K562 (cell line): ENCODE data around the gene NCAPD2. TPM values are rescaled to one million over a fixed set of nuclear protein-coding genes. Genes with fewer than 3 reads are reported as not detected.

ENCODE experiments used
- KLF1 ChIP-seq: fragments of 450-650 bp; IDR thresholded peaks from 2 replicates; pipeline ENCODE4 v1.6.1; 2016; ENCODE audit warnings: missing genetic modification characterization, missing compliant biosample characterization
- PHF8 ChIP-seq: fragments of 200-600 bp; sonication (generic); IDR thresholded peaks from 2 replicates; pipeline ENCODE4 v1.6.1; 2012; ENCODE audit warnings: mixed run types, mild to moderate bottlenecking, inconsistent platforms, low read length, moderate library complexity, borderline replicate concordance
- SPI1 ChIP-seq: IDR thresholded peaks from 2 replicates; pipeline ENCODE4 v1.6.1; 2011; ENCODE audit warnings: low read depth, low read length, control low read depth, borderline replicate concordance
- ZNF407 ChIP-seq: fragments of 450-650 bp; IDR thresholded peaks from 2 replicates; pipeline ENCODE4 v1.6.1; 2016; ENCODE audit warnings: low read depth
- polyA plus RNA-seq, 8 experiments: library from polyadenylated mRNA; depleted of rRNA in 4 of 8; stranded (reverse) in 5 of 8; unstranded in 3 of 8; fragments of >200 nt; fragmentation: Nextera tagmentation in 2 of 8; fragmentation: Illumina TruSeq in 1 of 8; extraction: Ambion mirVana in 2 of 8; extraction: Trizol in 1 of 8; gene quantifications; 2 replicates each; pipeline versions ENCODE4 v1.2.1 to v1.2.3, GENCODE V29; 2011 to 2014; ENCODE audit warnings: inconsistent platforms in 1 of 8, missing spikeins in 1 of 8
- total RNA-seq, 7 experiments: library from RNA; depleted of rRNA in 6 of 7; stranded (reverse); fragments of >200 nt in 6 of 7; fragmentation: Illumina TruSeq in 2 of 7; extraction: Trizol in 2 of 7; gene quantifications; 2 replicates each; pipeline versions ENCODE4 v1.2.1 to v1.2.3, GENCODE V29; 2011 to 2021; ENCODE audit warnings: low replicate concordance in 1 of 7

Gene NCAPD2
- total and polyA plus RNA-seq, 9 of the 15 experiments (the other 6 are each of a cell fraction or from before 2014, with no cell fraction given) = 16.9 to 93.7 (median 68.3) TPM

GRCh38 chr12:6530576-6531260 is 36.8 kb downstream of the NCAPD2 start (continued):
- no peak for TF ChIP-seq PHF8
- no peak for TF ChIP-seq ZNF407
- TF ChIP-seq KLF1 (tag) = no peak
- no peak for TF ChIP-seq SPI1
